Gastrocnemius medialis (tissue), 4 donors: ENCODE measurements around the gene AFG1L. TPM values are rescaled to one million over a fixed set of nuclear protein-coding genes. Genes with fewer than 3 reads are reported as not detected.

ENCODE experiments used
- ATAC-seq, 2 donors: fragments of 150-250 bp; one replicate each; pipeline ENCODE4 v1.9.1; 2016
- DNase-seq, 2 donors: peaks; one replicate each; pipeline ENCODE4 v3.0.0-alpha.2; 2019
- H3K27ac ChIP-seq, 4 donors: fragments of 200-600 bp; sonication (generic); 1 replicate in 1 of 4; 2 replicates in 3 of 4; pipeline ENCODE4 v1.5.1; 2016 to 2018; ENCODE audit warnings: mild to moderate bottlenecking in 2 of 4, moderate library complexity in 1 of 4
- H3K27me3 ChIP-seq, 3 donors: fragments of 200-600 bp; sonication (generic) in 2 of 3; 1 replicate in 1 of 3; 2 replicates in 2 of 3; pipeline versions ENCODE4 v1.5.1 to v1.6.0; 2016 to 2019; ENCODE audit warnings: mild to moderate bottlenecking in 1 of 3, moderate library complexity in 1 of 3
- H3K36me3 ChIP-seq, 2 donors: fragments of 200-600 bp; sonication (generic) in 1 of 2; one replicate each; pipeline ENCODE4 v1.5.1; 2017 to 2018
- H3K4me1 ChIP-seq, 2 donors: fragments of 200-600 bp; sonication (generic) in 1 of 2; one replicate each; pipeline ENCODE4 v1.5.1; 2016 to 2017; ENCODE audit warnings: mild to moderate bottlenecking in 2 of 2
- H3K4me3 ChIP-seq, 4 donors: fragments of 200-600 bp; sonication (generic) in 3 of 4; 1 replicate in 1 of 4; 2 replicates in 3 of 4; pipeline ENCODE4 v1.5.1; 2016 to 2019; ENCODE audit warnings: mild to moderate bottlenecking in 2 of 4
- H3K9me3 ChIP-seq, 3 donors: fragments of 200-600 bp; sonication (generic) in 2 of 3; 1 replicate in 1 of 3; 2 replicates in 2 of 3; pipeline ENCODE4 v1.5.1; 2016 to 2019
- CTCF ChIP-seq, 5 experiments: fragments of 450-650 bp in 3 of 5; fragments of 200-600 bp in 2 of 5; sonication (generic) in 2 of 5; IDR thresholded peaks in 4 of 5; conservative IDR thresholded peaks in 1 of 5; 1 replicate in 4 of 5; 2 replicates in 1 of 5; pipeline ENCODE4 v1.5.1; 2016 to 2019; ENCODE audit warnings: antibody characterized with exemption in 5 of 5, mild to moderate bottlenecking in 3 of 5, moderate library complexity in 3 of 5
- POLR2A ChIP-seq, 2 donors: fragments of 450-650 bp; IDR thresholded peaks; one replicate each; pipeline ENCODE4 v1.6.1; 2017; ENCODE audit warnings: antibody characterized with exemption in 2 of 2, mild to moderate bottlenecking in 2 of 2, moderate library complexity in 2 of 2
- in situ Hi-C, 4 donors: fragments of 200-750 bp; cut with MboI; loops; one replicate each; pipeline versions ENCODE4 v1.15.0 to v1.8.0; 2017; ENCODE audit warnings: low sequenced_read_pairs in 4 of 4
- intact Hi-C: fragments of 100-400 bp; cut with DNase I; formaldehyde crosslinking; loops from one replicate; pipeline ENCODE4 v1.15.1; 2023; ENCODE audit warnings: low total_unique reads
- total RNA-seq, 4 donors: library from RNA; depleted of rRNA; stranded (reverse); fragments of >200 nt; gene quantifications; one replicate each; pipeline versions ENCODE4 v1.1.0 to v1.2.3, GENCODE V29; 2016

AFG1L gene
- total RNA-seq, 4 donors from 2014 or later = 2.1 to 7.0 (median 2.6) TPM

- H3K4me1 ChIP-seq = peaks cover 29% of the 10 kb centered on the region in 2 donors
- DNase-seq (peak; percentile 82 to 91), ATAC-seq (peak; percentile 42 to 44)
- H3K27me3 ChIP-seq = no peaks in the 10 kb centered on the region
- in situ Hi-C loops (loop anchor here in 1 of 4 donors (25.0 kb wide), 1 partner anchor 107 kb away; no protein-coding TSS in a partner anchor), intact Hi-C loops (loop anchor here (5.0 to 10.0 kb wide), 4 partner anchors 227 to 899 kb away; partner anchors contain the start of genes CD164 and MICAL1)
- no peak for TF ChIP-seq CTCF (IDR thresholded peaks at IDR 0.05 in 4 of 5, conservative IDR thresholded peaks at IDR 0.05 in 1 of 5)
- peak in 1 of 2 donors; percentile 51 for TF ChIP-seq POLR2A (IDR thresholded peaks at IDR 0.05)
- H3K36me3 ChIP-seq = no peaks in the 10 kb centered on the region
- H3K9me3 ChIP-seq = no peaks in the 10 kb centered on the region
- peak overlapping the region; percentile 95 to 100 (median 100) for H3K27ac ChIP-seq
- H3K4me3 ChIP-seq = peak overlapping the region in 1 of 4 donors; percentile 4
Observed at GRCh38 chr6:108555399-108556052, 260.7 kb downstream of the AFG1L start.

DNA sequence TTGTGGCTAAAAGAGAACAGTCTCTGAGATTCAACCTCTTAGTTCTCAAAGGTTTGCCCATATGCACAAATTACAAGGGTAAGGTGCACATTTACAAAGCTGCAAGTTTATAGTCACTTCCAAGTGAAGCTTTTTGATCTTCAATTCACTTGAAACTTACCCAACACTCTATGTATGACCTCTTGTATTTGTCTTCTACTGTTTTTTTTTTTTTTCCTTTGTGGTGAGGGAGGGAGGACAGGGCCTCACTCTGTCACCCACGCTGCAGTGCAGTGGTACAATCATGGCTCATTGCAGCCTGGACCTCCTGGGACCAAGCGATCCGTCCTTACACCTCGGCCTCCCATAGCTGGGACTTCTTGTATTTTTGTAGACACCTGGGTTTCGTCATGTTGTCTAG lies 261.4 kb downstream of the AFG1L start:
- Histone ChIP-seq H3K27ac (peak overlapping the region; percentile 95 to 100 (median 100)), H3K27me3 (no peaks in the 10 kb centered on the region), H3K36me3 (no peaks in the 10 kb centered on the region), H3K4me1 (peaks cover 29% of the 10 kb centered on the region in 2 donors), H3K9me3 (no peaks in the 10 kb centered on the region), H3K4me3 (peak overlapping the region in 1 of 4 donors; percentile 4)
- DNase-seq (no peak), ATAC-seq (no peak)
- peak in 1 of 2 donors; percentile 1 for TF ChIP-seq POLR2A (IDR thresholded peaks at IDR 0.05)
- no peak for TF ChIP-seq CTCF (IDR thresholded peaks at IDR 0.05 in 4 of 5, conservative IDR thresholded peaks at IDR 0.05 in 1 of 5)
- in situ Hi-C loops = loop anchor here in 1 of 4 donors (25.0 kb wide), 1 partner anchor 106 kb away; no protein-coding TSS in a partner anchor
- intact Hi-C loops = loop anchor here (5.0 to 10.0 kb wide), 4 partner anchors 226 to 899 kb away; partner anchors contain the start of genes CD164 and MICAL1

GRCh38 chr6:108556866-108557493 lies 262.1 kb downstream of the AFG1L start:
- DNase-seq (peak in 1 of 2 donors; percentile 53), ATAC-seq (no peak)
- peaks cover 29% of the 10 kb centered on the region in 2 donors for H3K4me1 ChIP-seq
- H3K36me3 ChIP-seq = peaks cover 0 to 5% of the 10 kb centered on the region in 2 donors
- H3K27ac ChIP-seq = peak overlapping the region; percentile 95 to 100 (median 100)
- intact Hi-C loops (loop anchor here (5.0 to 10.0 kb wide), 4 partner anchors 225 to 898 kb away; partner anchors contain the start of genes CD164 and MICAL1), in situ Hi-C loops (loop anchor here in 1 of 4 donors (25.0 kb wide), 1 partner anchor 105 kb away; no protein-coding TSS in a partner anchor)
- peak overlapping the region; percentile 69 to 99 (median 89) for H3K4me3 ChIP-seq
- TF ChIP-seq CTCF (IDR thresholded peaks at IDR 0.05 in 4 of 5, conservative IDR thresholded peaks at IDR 0.05 in 1 of 5) (no peak), POLR2A (IDR thresholded peaks at IDR 0.05) (no peak)
- H3K9me3 ChIP-seq = no peaks in the 10 kb centered on the region
- H3K27me3 ChIP-seq = no peaks in the 10 kb centered on the region

DNA sequence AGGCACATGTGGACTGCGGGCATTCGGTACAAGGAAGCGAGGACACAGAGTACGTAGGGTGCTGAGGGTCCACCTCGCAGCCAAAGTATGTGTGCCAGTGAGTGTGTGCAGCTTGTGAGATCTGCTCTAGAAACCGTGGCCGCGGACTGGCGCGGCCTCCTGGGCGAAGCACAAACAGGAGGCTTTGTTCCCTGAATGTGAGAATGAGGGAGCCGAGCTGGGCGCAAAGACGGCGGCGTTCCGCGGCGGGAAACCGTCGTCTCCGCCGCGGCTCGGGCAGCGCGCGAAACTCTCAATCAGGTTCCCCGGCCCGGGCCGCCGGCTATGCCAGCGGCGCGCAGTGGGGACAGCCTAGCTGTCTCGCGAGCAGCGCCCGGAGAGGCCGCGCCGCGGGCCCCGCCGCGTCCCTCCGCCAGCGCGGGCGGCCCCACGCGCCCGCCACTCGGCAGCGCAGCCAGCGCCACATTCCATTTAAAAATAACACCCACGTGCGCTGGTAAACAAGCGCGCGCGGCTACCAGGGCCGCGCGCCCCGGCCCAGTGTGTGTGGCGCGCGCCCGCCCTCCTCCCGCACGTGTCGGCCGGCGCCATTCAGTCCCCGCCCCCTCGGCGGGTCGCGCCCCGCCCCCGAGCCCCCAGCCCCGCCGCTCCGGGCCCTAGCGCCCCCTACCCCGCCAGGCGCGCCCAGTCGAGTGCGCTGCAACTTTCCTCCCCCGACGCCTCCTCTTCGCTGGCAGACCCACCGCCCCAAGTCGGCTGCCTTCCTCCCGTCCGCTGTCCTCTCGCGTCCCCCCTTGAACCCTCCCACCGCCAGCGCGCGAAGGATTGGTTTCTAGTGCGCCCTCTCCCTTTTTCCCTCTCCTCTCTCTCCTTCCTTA lies 262.9 kb downstream of the AFG1L start:
- H3K27me3 ChIP-seq = no peaks in the 10 kb centered on the region
- H3K36me3 ChIP-seq = peaks cover 0 to 9% of the 10 kb centered on the region in 2 donors
- in situ Hi-C loops (loop anchor here in 1 of 4 donors (25.0 kb wide), 1 partner anchor 105 kb away; no protein-coding TSS in a partner anchor), intact Hi-C loops (loop anchor here (2.0 to 10.0 kb wide), 7 partner anchors 35 to 897 kb away; partner anchors contain the start of genes CD164, CEP57L1, MICAL1 and SESN1)
- peak; percentile 81 to 96 for TF ChIP-seq POLR2A (IDR thresholded peaks at IDR 0.05)
- TF ChIP-seq CTCF (IDR thresholded peaks at IDR 0.05 in 4 of 5, conservative IDR thresholded peaks at IDR 0.05 in 1 of 5) = peak in 2 of 5 experiments; percentile 14 to 25
- peaks cover 29% of the 10 kb centered on the region in 2 donors for H3K4me1 ChIP-seq
- peak; percentile 18 to 22 for ATAC-seq
- peak overlapping the region; percentile 81 to 99 (median 89) for H3K4me3 ChIP-seq
- peak; percentile 73 to 85 for DNase-seq
- no peaks in the 10 kb centered on the region for H3K9me3 ChIP-seq
- peak overlapping the region; percentile 95 to 100 (median 100) for H3K27ac ChIP-seq
